Glutamatergic neuron (in vitro differentiated cells): Measurements from ENCODE around the gene KCNQ1. TPM values are rescaled to one million over a fixed set of nuclear protein-coding genes. Genes with fewer than 3 reads are reported as not detected.

Source experiments
- DNase-seq: peaks from one replicate; pipeline ENCODE4 v3.0.0; 2022
- H3K27ac Mint-ChIP-seq: one replicate; pipeline ENCODE4 v1.8.0; 2020; ENCODE audit warnings: mild to moderate bottlenecking, mixed read lengths, inconsistent platforms; ENCODE audit not compliant: unreplicated experiment
- H3K27me3 Mint-ChIP-seq: one replicate; pipeline ENCODE4 v1.8.0; 2020; ENCODE audit warnings: mild to moderate bottlenecking, moderate library complexity, mixed read lengths, inconsistent platforms; ENCODE audit not compliant: unreplicated experiment
- H3K36me3 Mint-ChIP-seq: one replicate; pipeline ENCODE4 v1.8.0; 2020; ENCODE audit warnings: mild to moderate bottlenecking, mixed read lengths, inconsistent platforms; ENCODE audit not compliant: unreplicated experiment
- H3K4me1 Mint-ChIP-seq: one replicate; pipeline ENCODE4 v1.8.0; 2020; ENCODE audit warnings: mild to moderate bottlenecking, low read depth, mixed read lengths, inconsistent platforms; ENCODE audit not compliant: unreplicated experiment
- H3K4me3 Mint-ChIP-seq: one replicate; pipeline ENCODE4 v1.8.0; 2020; ENCODE audit warnings: mild to moderate bottlenecking, mixed read lengths, inconsistent platforms; ENCODE audit not compliant: unreplicated experiment
- H3K9me3 Mint-ChIP-seq: one replicate; pipeline ENCODE4 v1.8.0; 2020; ENCODE audit warnings: mild to moderate bottlenecking, moderate library complexity, mixed read lengths, inconsistent platforms; ENCODE audit not compliant: unreplicated experiment
- total RNA-seq: library from RNA; stranded (reverse); fragmentation: NEBNext Ultra II Directional; extraction: Animal tissue kit (Norgen Biotek cat#: 25700); gene quantifications from one replicate; pipeline ENCODE4 v1.2.1, GENCODE V29; 2021; ENCODE audit not compliant: unreplicated experiment
- TF ChIP-seq, protein P1 (sequence below): fragments of 200-600 bp; sonication (generic); IDR thresholded peaks from one replicate; pipeline ENCODE4 v1.5.0; 2021; ENCODE audit not compliant: partially characterized antibody, unreplicated experiment

KCNQ1 gene
- total RNA-seq, 1 donor from 2014 or later = 0.44 TPM

GRCh38 chr11:2839395-2839943 is 394.7 kb downstream of the KCNQ1 start:
- Mint-ChIP-seq H3K27ac (no peak overlapping the region), H3K27me3 (peaks cover 17% of the 10 kb centered on the region), H3K4me1 (peaks cover 27% of the 10 kb centered on the region), H3K36me3 (no peaks in the 10 kb centered on the region), H3K9me3 (peaks cover 12% of the 10 kb centered on the region), H3K4me3 (no peak overlapping the region)
- TF ChIP-seq, protein P1, sequence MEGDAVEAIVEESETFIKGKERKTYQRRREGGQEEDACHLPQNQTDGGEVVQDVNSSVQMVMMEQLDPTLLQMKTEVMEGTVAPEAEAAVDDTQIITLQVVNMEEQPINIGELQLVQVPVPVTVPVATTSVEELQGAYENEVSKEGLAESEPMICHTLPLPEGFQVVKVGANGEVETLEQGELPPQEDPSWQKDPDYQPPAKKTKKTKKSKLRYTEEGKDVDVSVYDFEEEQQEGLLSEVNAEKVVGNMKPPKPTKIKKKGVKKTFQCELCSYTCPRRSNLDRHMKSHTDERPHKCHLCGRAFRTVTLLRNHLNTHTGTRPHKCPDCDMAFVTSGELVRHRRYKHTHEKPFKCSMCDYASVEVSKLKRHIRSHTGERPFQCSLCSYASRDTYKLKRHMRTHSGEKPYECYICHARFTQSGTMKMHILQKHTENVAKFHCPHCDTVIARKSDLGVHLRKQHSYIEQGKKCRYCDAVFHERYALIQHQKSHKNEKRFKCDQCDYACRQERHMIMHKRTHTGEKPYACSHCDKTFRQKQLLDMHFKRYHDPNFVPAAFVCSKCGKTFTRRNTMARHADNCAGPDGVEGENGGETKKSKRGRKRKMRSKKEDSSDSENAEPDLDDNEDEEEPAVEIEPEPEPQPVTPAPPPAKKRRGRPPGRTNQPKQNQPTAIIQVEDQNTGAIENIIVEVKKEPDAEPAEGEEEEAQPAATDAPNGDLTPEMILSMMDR = no peak
- no peak for DNase-seq

- H3K4me1 Mint-ChIP-seq = peaks cover 18% of the 10 kb centered on the region
- H3K4me3 Mint-ChIP-seq = no peak overlapping the region
- peaks cover 10% of the 10 kb centered on the region for H3K27me3 Mint-ChIP-seq
- DNase-seq = no peak
- no peaks in the 10 kb centered on the region for H3K36me3 Mint-ChIP-seq
- H3K9me3 Mint-ChIP-seq = peaks cover 12% of the 10 kb centered on the region
- TF ChIP-seq, protein P1 = no peak
- H3K27ac Mint-ChIP-seq = no peak overlapping the region
Measured at GRCh38 chr11:2841411-2842190, 396.8 kb downstream of the KCNQ1 start.

DNA sequence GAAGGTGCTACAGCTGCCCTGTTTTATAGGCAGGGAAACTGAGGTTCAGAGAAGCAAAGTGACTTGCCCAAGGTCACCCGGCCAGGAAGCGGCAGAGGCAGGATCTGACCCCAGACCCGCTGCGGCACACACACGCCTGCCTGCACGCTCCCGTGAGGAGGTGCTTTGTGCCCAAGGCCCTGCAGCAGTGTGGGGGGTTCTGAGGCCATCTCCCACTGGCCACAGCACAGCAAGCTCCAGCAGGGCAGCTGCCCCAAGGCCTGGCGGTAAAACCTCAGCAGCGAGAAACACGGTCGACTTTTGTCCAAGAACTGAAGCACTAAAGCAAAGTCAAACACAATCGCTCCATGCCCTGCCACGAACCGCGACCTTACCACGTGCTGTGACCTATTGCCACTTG is 398.1 kb downstream of the KCNQ1 start:
- DNase-seq = no peak
- H3K4me1 Mint-ChIP-seq = peaks cover 16% of the 10 kb centered on the region
- H3K4me3 Mint-ChIP-seq = no peak overlapping the region
- no peaks in the 10 kb centered on the region for H3K36me3 Mint-ChIP-seq
- H3K27me3 Mint-ChIP-seq = peaks cover 10% of the 10 kb centered on the region
- H3K9me3 Mint-ChIP-seq = peaks cover 10% of the 10 kb centered on the region
- no peak overlapping the region for H3K27ac Mint-ChIP-seq
- TF ChIP-seq, protein P1 = no peak

GRCh38 chr11:2843551-2843950 is 398.7 kb downstream of the KCNQ1 start:
- peaks cover 10% of the 10 kb centered on the region for H3K27me3 Mint-ChIP-seq
- TF ChIP-seq, protein P1 = no peak
- no peak overlapping the region for H3K27ac Mint-ChIP-seq
- H3K36me3 Mint-ChIP-seq = no peaks in the 10 kb centered on the region
- no peak overlapping the region for H3K4me3 Mint-ChIP-seq
- peaks cover 8% of the 10 kb centered on the region for H3K9me3 Mint-ChIP-seq
- peaks cover 16% of the 10 kb centered on the region for H3K4me1 Mint-ChIP-seq
- DNase-seq = no peak
